Measurements from ENCODE around the gene CRYBG3.

DNA sequence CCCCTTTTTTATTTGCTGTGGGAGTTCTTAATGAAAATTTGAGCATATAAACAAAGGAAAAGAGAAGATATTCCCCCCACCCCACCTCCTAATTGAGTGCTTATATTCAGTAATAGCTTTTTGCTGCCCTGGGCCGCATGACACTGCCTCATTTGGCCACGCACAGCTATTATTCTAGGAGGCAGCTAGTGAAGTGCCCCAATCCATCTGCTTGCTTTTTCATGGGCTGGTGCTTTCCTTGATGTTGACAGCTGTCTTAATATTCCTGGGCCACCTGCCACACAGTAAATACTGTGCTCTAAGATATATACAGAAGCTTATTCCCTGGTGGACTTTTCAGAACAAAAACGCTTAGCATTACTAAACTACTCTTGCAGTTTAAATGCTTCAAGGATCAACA, 3.8 kb upstream of the CRYBG3 start:
- TF ChIP-seq EP300 (IDR thresholded peaks at IDR 0.05; ENCODE audit: borderline replicate concordance) (no peak), TAF1 (IDR thresholded peaks at IDR 0.05; ENCODE audit: low read depth) (no peak), EGR1 (IDR thresholded peaks at IDR 0.05) (no peak), RAD21 (IDR thresholded peaks at IDR 0.05; ENCODE audit: low read depth) (no peak), YY1 (IDR thresholded peaks at IDR 0.05; ENCODE audit: low read depth) (no peak)
- TF ChIP-seq, protein P1, sequence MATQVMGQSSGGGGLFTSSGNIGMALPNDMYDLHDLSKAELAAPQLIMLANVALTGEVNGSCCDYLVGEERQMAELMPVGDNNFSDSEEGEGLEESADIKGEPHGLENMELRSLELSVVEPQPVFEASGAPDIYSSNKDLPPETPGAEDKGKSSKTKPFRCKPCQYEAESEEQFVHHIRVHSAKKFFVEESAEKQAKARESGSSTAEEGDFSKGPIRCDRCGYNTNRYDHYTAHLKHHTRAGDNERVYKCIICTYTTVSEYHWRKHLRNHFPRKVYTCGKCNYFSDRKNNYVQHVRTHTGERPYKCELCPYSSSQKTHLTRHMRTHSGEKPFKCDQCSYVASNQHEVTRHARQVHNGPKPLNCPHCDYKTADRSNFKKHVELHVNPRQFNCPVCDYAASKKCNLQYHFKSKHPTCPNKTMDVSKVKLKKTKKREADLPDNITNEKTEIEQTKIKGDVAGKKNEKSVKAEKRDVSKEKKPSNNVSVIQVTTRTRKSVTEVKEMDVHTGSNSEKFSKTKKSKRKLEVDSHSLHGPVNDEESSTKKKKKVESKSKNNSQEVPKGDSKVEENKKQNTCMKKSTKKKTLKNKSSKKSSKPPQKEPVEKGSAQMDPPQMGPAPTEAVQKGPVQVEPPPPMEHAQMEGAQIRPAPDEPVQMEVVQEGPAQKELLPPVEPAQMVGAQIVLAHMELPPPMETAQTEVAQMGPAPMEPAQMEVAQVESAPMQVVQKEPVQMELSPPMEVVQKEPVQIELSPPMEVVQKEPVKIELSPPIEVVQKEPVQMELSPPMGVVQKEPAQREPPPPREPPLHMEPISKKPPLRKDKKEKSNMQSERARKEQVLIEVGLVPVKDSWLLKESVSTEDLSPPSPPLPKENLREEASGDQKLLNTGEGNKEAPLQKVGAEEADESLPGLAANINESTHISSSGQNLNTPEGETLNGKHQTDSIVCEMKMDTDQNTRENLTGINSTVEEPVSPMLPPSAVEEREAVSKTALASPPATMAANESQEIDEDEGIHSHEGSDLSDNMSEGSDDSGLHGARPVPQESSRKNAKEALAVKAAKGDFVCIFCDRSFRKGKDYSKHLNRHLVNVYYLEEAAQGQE (IDR thresholded peaks at IDR 0.05; ENCODE audit: low read depth), result no peak
